BLaER1 treated with 17β-estradiol and CSF1 and Interleukin-3, amounts not matched to agents 10 nM and 100 nM (cell line): ENCODE results near the gene CCDC127.
"Not testable (repeated sequence)": the region's sequence is repeated elsewhere in the genome, so short reads cannot be mapped to it uniquely, and the experiment has no call there.

Source experiments
- H3K27ac ChIP-seq, 11 experiments: shearing (Covaris generic); formaldehyde crosslinking; 2 replicates each; pipeline ENCODE4 v1.8.1; 2022
- H3K27me3 ChIP-seq, 11 experiments: shearing (Covaris generic); formaldehyde crosslinking; 2 replicates each; pipeline ENCODE4 v1.8.1; 2022
- H3K36me3 ChIP-seq, 11 experiments: shearing (Covaris generic); formaldehyde crosslinking; 2 replicates each; pipeline ENCODE4 v1.8.1; 2022
- H3K4me1 ChIP-seq, 10 experiments: shearing (Covaris generic); formaldehyde crosslinking; 2 replicates each; pipeline ENCODE4 v1.8.1; 2022
- H3K4me2 ChIP-seq, 11 experiments: shearing (Covaris generic); formaldehyde crosslinking; 2 replicates each; pipeline ENCODE4 v1.8.1; 2022
- H3K4me3 ChIP-seq, 10 experiments: shearing (Covaris generic); formaldehyde crosslinking; 2 replicates each; pipeline ENCODE4 v1.8.1; 2022
- H3K9ac ChIP-seq, 11 experiments: shearing (Covaris generic); formaldehyde crosslinking; 2 replicates each; pipeline ENCODE4 v1.8.1; 2022
- H3K9me3 ChIP-seq, 11 experiments: shearing (Covaris generic); formaldehyde crosslinking; replicated peaks in 1 of 11; 2 replicates each; pipeline ENCODE4 v1.8.1; 2022
- H4K20me1 ChIP-seq, 11 experiments: shearing (Covaris generic); formaldehyde crosslinking; 2 replicates each; pipeline ENCODE4 v1.8.1; 2022
- Cebpa-rat ChIP-seq, 11 experiments: shearing (Covaris generic); IDR thresholded peaks; 2 replicates each; pipeline ENCODE4 v1.8.1; 2022

Gene CCDC127

GRCh38 chr5:234450-234849 lies 16.5 kb upstream of the CCDC127 start:
- Histone ChIP-seq H3K27me3 (no peaks in the 10 kb centered on the region), H3K9me3 (peaks cover 0 to 12% (median 5%) of the 10 kb centered on the region in 11 experiments; a peak in 16 of 22 replicates), H3K27ac (no peak overlapping the region), H3K4me2 (no peak overlapping the region), H3K4me1 (no peaks in the 10 kb centered on the region), H4K20me1 (peaks cover 0 to 18% (median 5%) of the 10 kb centered on the region in 11 experiments; a peak in 4 of 22 replicates), H3K4me3 (no peak overlapping the region), H3K9ac (no peak overlapping the region), H3K36me3 (peaks cover 92 to 100% (median 97%) of the 10 kb centered on the region in 11 experiments)
- no peak for TF ChIP-seq Cebpa-rat (IDR thresholded peaks at IDR 0.05)

GRCh38 chr5:233426-233825 lies 15.5 kb upstream of the CCDC127 start:
- H3K4me2 ChIP-seq, H3K9me3 ChIP-seq, H3K4me1 ChIP-seq, H3K27ac ChIP-seq, H3K27me3 ChIP-seq, H3K4me3 ChIP-seq, H3K9ac ChIP-seq: not testable (repeated sequence)
- Histone ChIP-seq H4K20me1 (peaks cover 0 to 18% (median 5%) of the 10 kb centered on the region in 11 experiments; a peak in 4 of 22 replicates), H3K36me3 (peaks cover 95 to 100% (median 97%) of the 10 kb centered on the region in 11 experiments)

GRCh38 chr5:231661-232060 lies 13.7 kb upstream of the CCDC127 start:
- Histone ChIP-seq H3K36me3 (peaks cover 96 to 100% (median 99%) of the 10 kb centered on the region in 11 experiments), H3K27me3 (no peaks in the 10 kb centered on the region)

GRCh38 chr5:230711-231110 lies 12.8 kb upstream of the CCDC127 start:
- peaks cover 97 to 100% (median 100%) of the 10 kb centered on the region in 11 experiments for H3K36me3 ChIP-seq
- no peaks in the 10 kb centered on the region for H3K9me3 ChIP-seq
- no peak overlapping the region for H3K4me3 ChIP-seq
- no peaks in the 10 kb centered on the region for H3K4me1 ChIP-seq
- no peak for TF ChIP-seq Cebpa-rat (IDR thresholded peaks at IDR 0.05)
- no peak overlapping the region for H3K27ac ChIP-seq
- no peaks in the 10 kb centered on the region for H3K27me3 ChIP-seq
- H3K4me2 ChIP-seq = no peak overlapping the region
- H3K9ac ChIP-seq = no peak overlapping the region; a peak in 1 of 22 replicates
- peaks cover 0 to 18% (median 7%) of the 10 kb centered on the region in 11 experiments; a peak in 5 of 22 replicates for H4K20me1 ChIP-seq

More at GRCh38 chr5:231661-232060, 13.7 kb upstream of the CCDC127 start:
- Histone ChIP-seq H3K4me3 (no peak overlapping the region), H3K9me3 (no peaks in the 10 kb centered on the region), H3K9ac (no peak overlapping the region), H3K4me2 (no peak overlapping the region), H3K27ac (no peak overlapping the region), H3K4me1 (no peaks in the 10 kb centered on the region), H4K20me1 (peaks cover 0 to 18% (median 7%) of the 10 kb centered on the region in 11 experiments; a peak in 5 of 22 replicates)
- no peak for TF ChIP-seq Cebpa-rat (IDR thresholded peaks at IDR 0.05)

GRCh38 chr5:228886-229285 lies 10.9 kb upstream of the CCDC127 start:
- no peaks in the 10 kb centered on the region for H3K9me3 ChIP-seq
- no peak for TF ChIP-seq Cebpa-rat (IDR thresholded peaks at IDR 0.05)
- H4K20me1 ChIP-seq = peaks cover 6 to 34% (median 13%) of the 10 kb centered on the region in 11 experiments; a peak in 18 of 22 replicates

GRCh38 chr5:227375-227774 lies 9.4 kb upstream of the CCDC127 start:
- not testable (repeated sequence) for H3K27me3 ChIP-seq, H3K4me3 ChIP-seq, H3K9me3 ChIP-seq, H3K4me2 ChIP-seq, H3K27ac ChIP-seq, H3K9ac ChIP-seq
- Histone ChIP-seq H3K36me3 (peaks cover 86 to 96% (median 87%) of the 10 kb centered on the region in 11 experiments), H3K4me1 (peaks cover 10 to 18% (median 14%) of the 10 kb centered on the region in 10 experiments), H4K20me1 (peaks cover 21 to 48% (median 28%) of the 10 kb centered on the region in 11 experiments; a peak in 21 of 22 replicates)

More at GRCh38 chr5:228886-229285, 10.9 kb upstream of the CCDC127 start:
- Histone ChIP-seq H3K36me3 (peaks cover 99 to 100% (median 100%) of the 10 kb centered on the region in 11 experiments), H3K4me2 (no peak overlapping the region), H3K27ac (no peak overlapping the region), H3K4me1 (peaks cover 0 to 3% (median 0%) of the 10 kb centered on the region in 10 experiments; a peak in 3 of 20 replicates), H3K4me3 (no peak overlapping the region), H3K9ac (no peak overlapping the region), H3K27me3 (no peaks in the 10 kb centered on the region)

- Histone ChIP-seq H3K4me2 (no peak overlapping the region), H3K4me1 (peaks cover 24 to 38% (median 32%) of the 10 kb centered on the region in 10 experiments), H3K9me3 (no peaks in the 10 kb centered on the region), H3K9ac (no peak overlapping the region), H3K4me3 (no peak overlapping the region), H4K20me1 (peaks cover 39 to 56% (median 47%) of the 10 kb centered on the region in 11 experiments), H3K36me3 (peaks cover 66 to 76% (median 67%) of the 10 kb centered on the region in 11 experiments), H3K27ac (no peak overlapping the region), H3K27me3 (no peaks in the 10 kb centered on the region)
- no peak for TF ChIP-seq Cebpa-rat (IDR thresholded peaks at IDR 0.05)
Observed at GRCh38 chr5:225334-225733, 7.4 kb upstream of the CCDC127 start.

- no peak overlapping the region for H3K9ac ChIP-seq
- peak overlapping the region in 6 of 11 experiments; percentile 14 to 41 (median 25); a peak in 6 of 22 replicates for H3K27ac ChIP-seq
- peaks cover 25 to 41% (median 37%) of the 10 kb centered on the region in 10 experiments for H3K4me1 ChIP-seq
- peaks cover 52 to 71% (median 62%) of the 10 kb centered on the region in 11 experiments for H4K20me1 ChIP-seq
- TF ChIP-seq Cebpa-rat (IDR thresholded peaks at IDR 0.05) = no peak
- H3K4me3 ChIP-seq = no peak overlapping the region
- peak overlapping the region in 3 of 11 experiments; percentile 65 to 83 (median 66); a peak in 3 of 22 replicates for H3K4me2 ChIP-seq
- H3K36me3 ChIP-seq = peaks cover 50 to 60% (median 52%) of the 10 kb centered on the region in 11 experiments
- H3K27me3 ChIP-seq = no peaks in the 10 kb centered on the region
- H3K9me3 ChIP-seq = no peaks in the 10 kb centered on the region
Observed at GRCh38 chr5:223791-224190, 5.8 kb upstream of the CCDC127 start.

GRCh38 chr5:222951-223715 lies 5.2 kb upstream of the CCDC127 start:
- Histone ChIP-seq H3K27ac (peak overlapping the region in 9 of 11 experiments; percentile 17 to 62 (median 54); a peak in 15 of 22 replicates), H3K4me2 (peak overlapping the region; percentile 46 to 86 (median 72)), H4K20me1 (peaks cover 56 to 76% (median 64%) of the 10 kb centered on the region in 11 experiments), H3K36me3 (peaks cover 44 to 54% (median 45%) of the 10 kb centered on the region in 11 experiments), H3K4me1 (peaks cover 25 to 41% (median 37%) of the 10 kb centered on the region in 10 experiments), H3K4me3 (peak overlapping the region in 1 of 10 experiments; percentile 0; a peak in 2 of 20 replicates), H3K9ac (peak overlapping the region in 8 of 11 experiments; percentile 8 to 45 (median 26); a peak in 12 of 22 replicates)
- not testable (repeated sequence) for H3K9me3 ChIP-seq, H3K27me3 ChIP-seq
